ENCODE measurements around the gene DMD.

DMD gene

DNA sequence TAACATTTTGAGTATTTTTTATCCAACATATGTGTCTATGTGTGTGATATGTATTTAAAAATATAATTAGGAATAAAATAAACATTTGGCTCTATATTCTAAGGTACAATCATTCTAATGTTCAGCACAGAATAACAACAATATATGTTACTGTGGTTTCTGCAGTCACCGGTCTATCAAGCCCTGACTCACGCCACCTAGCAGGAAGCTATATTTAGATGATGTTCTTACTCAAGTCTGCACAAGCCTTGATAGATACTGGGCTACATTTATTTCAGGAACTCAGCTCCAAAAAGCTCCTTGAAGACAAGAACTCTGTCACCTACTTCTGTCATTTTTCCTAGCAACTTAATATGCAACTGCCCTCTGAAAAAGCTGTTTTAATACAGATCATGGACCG, 1987.5 kb downstream of the DMD start:
- no peak overlapping the region for H3K27ac ChIP-seq (ENCODE audit: low read length)

DNA sequence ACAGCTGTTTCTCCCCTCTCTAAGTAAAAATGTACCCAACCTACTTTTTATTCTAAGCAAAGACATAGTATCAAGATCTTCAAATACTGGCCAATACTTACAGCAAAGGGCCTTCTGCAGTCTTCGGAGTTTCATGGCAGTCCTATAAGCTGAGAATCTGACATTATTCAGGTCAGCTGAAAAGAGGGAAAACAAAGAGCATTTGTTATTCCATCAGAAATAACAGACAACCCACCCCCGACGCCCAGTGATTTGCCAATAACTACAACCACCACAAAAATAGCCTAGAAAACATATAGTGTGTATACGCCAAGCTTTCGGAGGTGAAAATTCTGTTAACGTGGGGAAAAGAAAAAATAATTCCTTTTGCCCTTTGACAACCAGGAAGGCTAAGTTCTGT, 1988.4 kb downstream of the DMD start:
- Histone ChIP-seq H3K79me2 (ENCODE audit: insufficient read depth, low read length) (no peaks in the 10 kb centered on the region), H3K36me3 (ENCODE audit: insufficient read depth, low read length) (no peaks in the 10 kb centered on the region), H3K4me3 (ENCODE audit: low read depth in 1 of 2, low read length in 2 of 2) (no peak overlapping the region), H4K20me1 (ENCODE audit: insufficient read depth, low read length) (no peaks in the 10 kb centered on the region), H3K9ac (ENCODE audit: low read depth, low read length) (no peak overlapping the region), H3K4me1 (ENCODE audit: insufficient read depth, low read length) (no peaks in the 10 kb centered on the region), H3K27me3 (ENCODE audit: insufficient read depth, low read length, poor library complexity) (no peaks in the 10 kb centered on the region), H3K9me3 (ENCODE audit: insufficient read depth, low read length, severe bottlenecking) (no peaks in the 10 kb centered on the region), H3K4me2 (ENCODE audit: insufficient read depth, low read length) (no peak overlapping the region), H3K27ac (ENCODE audit: low read length) (no peak overlapping the region), H2AFZ (ENCODE audit: low read depth, low read length) (no peak overlapping the region)
- no peak for TF ChIP-seq EZH2 (IDR thresholded peaks at IDR 0.05; ENCODE audit: borderline replicate concordance, low read depth, low read length, severe bottlenecking)
- TF ChIP-seq, protein P1, sequence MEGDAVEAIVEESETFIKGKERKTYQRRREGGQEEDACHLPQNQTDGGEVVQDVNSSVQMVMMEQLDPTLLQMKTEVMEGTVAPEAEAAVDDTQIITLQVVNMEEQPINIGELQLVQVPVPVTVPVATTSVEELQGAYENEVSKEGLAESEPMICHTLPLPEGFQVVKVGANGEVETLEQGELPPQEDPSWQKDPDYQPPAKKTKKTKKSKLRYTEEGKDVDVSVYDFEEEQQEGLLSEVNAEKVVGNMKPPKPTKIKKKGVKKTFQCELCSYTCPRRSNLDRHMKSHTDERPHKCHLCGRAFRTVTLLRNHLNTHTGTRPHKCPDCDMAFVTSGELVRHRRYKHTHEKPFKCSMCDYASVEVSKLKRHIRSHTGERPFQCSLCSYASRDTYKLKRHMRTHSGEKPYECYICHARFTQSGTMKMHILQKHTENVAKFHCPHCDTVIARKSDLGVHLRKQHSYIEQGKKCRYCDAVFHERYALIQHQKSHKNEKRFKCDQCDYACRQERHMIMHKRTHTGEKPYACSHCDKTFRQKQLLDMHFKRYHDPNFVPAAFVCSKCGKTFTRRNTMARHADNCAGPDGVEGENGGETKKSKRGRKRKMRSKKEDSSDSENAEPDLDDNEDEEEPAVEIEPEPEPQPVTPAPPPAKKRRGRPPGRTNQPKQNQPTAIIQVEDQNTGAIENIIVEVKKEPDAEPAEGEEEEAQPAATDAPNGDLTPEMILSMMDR (IDR thresholded peaks at IDR 0.05; ENCODE audit: borderline replicate concordance, extremely low read depth, low read length, poor library complexity, severe bottlenecking): no peak
- ATAC-seq (ENCODE audit: insufficient read depth, low read depth): no peak
- DNase-seq: no peak

More for the DNA sequence above, 1987.5 kb downstream of the DMD start:
- TF ChIP-seq EZH2 (IDR thresholded peaks at IDR 0.05; ENCODE audit: borderline replicate concordance, low read depth, low read length, severe bottlenecking): no peak
- TF ChIP-seq, protein P1 (IDR thresholded peaks at IDR 0.05; ENCODE audit: borderline replicate concordance, extremely low read depth, low read length, poor library complexity, severe bottlenecking): no peak
- Histone ChIP-seq H2AFZ (ENCODE audit: low read depth, low read length) (no peak overlapping the region), H4K20me1 (ENCODE audit: insufficient read depth, low read length) (no peaks in the 10 kb centered on the region), H3K9ac (ENCODE audit: low read depth, low read length) (no peak overlapping the region), H3K27me3 (ENCODE audit: insufficient read depth, low read length, poor library complexity) (no peaks in the 10 kb centered on the region), H3K79me2 (ENCODE audit: insufficient read depth, low read length) (no peaks in the 10 kb centered on the region), H3K4me1 (ENCODE audit: insufficient read depth, low read length) (no peaks in the 10 kb centered on the region), H3K4me3 (ENCODE audit: low read depth in 1 of 2, low read length in 2 of 2) (no peak overlapping the region), H3K36me3 (ENCODE audit: insufficient read depth, low read length) (no peaks in the 10 kb centered on the region), H3K4me2 (ENCODE audit: insufficient read depth, low read length) (no peak overlapping the region), H3K9me3 (ENCODE audit: insufficient read depth, low read length, severe bottlenecking) (no peaks in the 10 kb centered on the region)
- ATAC-seq (ENCODE audit: insufficient read depth, low read depth) (no peak), DNase-seq (no peak)

DNA sequence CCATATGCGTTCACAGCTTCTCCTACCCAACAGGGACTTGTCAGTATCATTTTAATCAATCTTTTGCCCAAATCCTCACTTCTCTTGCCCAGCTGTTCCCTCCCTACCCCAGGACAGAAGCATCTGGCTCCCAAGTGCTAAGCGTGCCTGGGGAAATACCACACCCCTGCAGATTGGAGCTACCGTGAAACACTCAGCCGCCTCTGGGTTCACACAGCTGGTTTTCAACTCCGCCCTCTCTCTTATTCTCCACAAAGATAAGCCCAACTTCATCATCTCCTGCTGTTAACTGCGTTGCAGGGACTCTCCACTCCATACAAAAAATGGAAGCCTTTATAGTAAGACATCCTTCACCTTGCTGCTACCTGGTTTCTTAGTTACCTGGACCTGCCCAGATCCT, 1992.2 kb downstream of the DMD start:
- DNase-seq: no peak
- ATAC-seq (ENCODE audit: insufficient read depth, low read depth): no peak
- H3K27me3 ChIP-seq (ENCODE audit: insufficient read depth, low read length, poor library complexity): no peaks in the 10 kb centered on the region
- H3K27ac ChIP-seq (ENCODE audit: low read length): no peak overlapping the region
- no peaks in the 10 kb centered on the region for H4K20me1 ChIP-seq (ENCODE audit: insufficient read depth, low read length)
- H3K4me1 ChIP-seq (ENCODE audit: insufficient read depth, low read length): no peaks in the 10 kb centered on the region
- TF ChIP-seq, protein P1 (IDR thresholded peaks at IDR 0.05; ENCODE audit: borderline replicate concordance, extremely low read depth, low read length, poor library complexity, severe bottlenecking): no peak
- TF ChIP-seq EZH2 (IDR thresholded peaks at IDR 0.05; ENCODE audit: borderline replicate concordance, low read depth, low read length, severe bottlenecking): no peak
- no peak overlapping the region for H2AFZ ChIP-seq (ENCODE audit: low read depth, low read length)
- H3K36me3 ChIP-seq (ENCODE audit: insufficient read depth, low read length): no peaks in the 10 kb centered on the region
- H3K4me3 ChIP-seq (ENCODE audit: low read depth in 1 of 2, low read length in 2 of 2): no peak overlapping the region
- H3K79me2 ChIP-seq (ENCODE audit: insufficient read depth, low read length): no peaks in the 10 kb centered on the region
- H3K4me2 ChIP-seq (ENCODE audit: insufficient read depth, low read length): no peak overlapping the region
- H3K9ac ChIP-seq (ENCODE audit: low read depth, low read length): no peak overlapping the region
- H3K9me3 ChIP-seq (ENCODE audit: insufficient read depth, low read length, severe bottlenecking): no peaks in the 10 kb centered on the region

DNA sequence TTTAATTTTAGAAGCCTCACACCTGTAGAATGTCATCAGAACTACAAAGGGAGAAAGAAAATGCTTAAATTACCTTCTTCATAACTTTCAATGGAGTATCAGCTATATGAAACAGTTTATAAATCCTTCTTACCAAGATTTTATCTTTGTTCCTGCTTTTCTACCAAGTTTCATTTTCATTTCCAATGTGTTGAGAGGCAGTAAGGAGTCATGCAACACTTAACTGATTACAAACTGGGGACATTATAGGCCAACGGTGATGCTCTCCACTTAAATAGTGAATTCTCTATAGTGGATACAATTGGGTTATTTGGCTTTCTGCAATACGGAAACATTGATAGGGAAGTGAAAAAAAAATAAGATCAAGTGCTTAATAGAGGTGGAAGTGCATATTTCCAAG, 1994.3 kb downstream of the DMD start:
- Histone ChIP-seq H3K36me3 (ENCODE audit: insufficient read depth, low read length) (no peaks in the 10 kb centered on the region), H3K4me3 (ENCODE audit: low read depth in 1 of 2, low read length in 2 of 2) (no peak overlapping the region), H4K20me1 (ENCODE audit: insufficient read depth, low read length) (no peaks in the 10 kb centered on the region), H3K4me2 (ENCODE audit: insufficient read depth, low read length) (no peak overlapping the region), H3K4me1 (ENCODE audit: insufficient read depth, low read length) (no peaks in the 10 kb centered on the region), H3K9me3 (ENCODE audit: insufficient read depth, low read length, severe bottlenecking) (no peaks in the 10 kb centered on the region), H3K79me2 (ENCODE audit: insufficient read depth, low read length) (no peaks in the 10 kb centered on the region), H3K9ac (ENCODE audit: low read depth, low read length) (no peak overlapping the region), H2AFZ (ENCODE audit: low read depth, low read length) (no peak overlapping the region), H3K27ac (ENCODE audit: low read length) (no peak overlapping the region), H3K27me3 (ENCODE audit: insufficient read depth, low read length, poor library complexity) (no peaks in the 10 kb centered on the region)
- DNase-seq: no peak
- no peak for ATAC-seq (ENCODE audit: insufficient read depth, low read depth)
- TF ChIP-seq, protein P1 (IDR thresholded peaks at IDR 0.05; ENCODE audit: borderline replicate concordance, extremely low read depth, low read length, poor library complexity, severe bottlenecking): no peak
- no peak for TF ChIP-seq EZH2 (IDR thresholded peaks at IDR 0.05; ENCODE audit: borderline replicate concordance, low read depth, low read length, severe bottlenecking)

Data from DND-41 (cell line).